Stimulated activated CD8-positive, alpha-beta memory T cell treated with anti-CD3 and anti-CD28 coated beads, Interleukin-7, amount 100 ng/mL, for 1 hour (primary cell): ENCODE results near the gene MCAT.
"Not testable (repeated sequence)": the region's sequence is repeated elsewhere in the genome, so short reads cannot be mapped to it uniquely, and the experiment has no call there.

Source experiments
- DNase-seq, 2 donors: peaks; one replicate each; pipeline ENCODE4 v3.0.0-alpha.2; 2020; ENCODE audit warnings: low read depth in 2 of 2

Gene MCAT

DNA sequence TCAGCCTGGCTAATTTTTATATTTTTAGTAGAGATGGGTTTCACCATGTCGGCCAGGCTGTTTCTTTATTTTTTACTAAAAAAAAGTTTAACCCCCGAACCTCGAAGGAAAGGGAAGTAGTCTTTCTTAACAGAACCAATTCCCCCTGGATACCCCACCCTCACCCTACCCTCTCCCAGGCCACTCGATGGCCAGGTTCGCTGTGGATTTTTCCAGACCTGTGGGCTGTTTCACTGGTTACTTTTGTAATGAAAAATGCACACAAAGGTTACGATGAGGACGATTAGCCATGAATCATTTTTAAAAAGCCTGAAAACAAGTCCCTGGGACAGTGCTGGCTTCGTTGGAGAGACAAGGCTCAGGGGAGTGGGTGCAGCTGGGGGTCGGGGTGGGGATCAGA, 10.7 kb upstream of the MCAT start:
- no peak for DNase-seq

DNA sequence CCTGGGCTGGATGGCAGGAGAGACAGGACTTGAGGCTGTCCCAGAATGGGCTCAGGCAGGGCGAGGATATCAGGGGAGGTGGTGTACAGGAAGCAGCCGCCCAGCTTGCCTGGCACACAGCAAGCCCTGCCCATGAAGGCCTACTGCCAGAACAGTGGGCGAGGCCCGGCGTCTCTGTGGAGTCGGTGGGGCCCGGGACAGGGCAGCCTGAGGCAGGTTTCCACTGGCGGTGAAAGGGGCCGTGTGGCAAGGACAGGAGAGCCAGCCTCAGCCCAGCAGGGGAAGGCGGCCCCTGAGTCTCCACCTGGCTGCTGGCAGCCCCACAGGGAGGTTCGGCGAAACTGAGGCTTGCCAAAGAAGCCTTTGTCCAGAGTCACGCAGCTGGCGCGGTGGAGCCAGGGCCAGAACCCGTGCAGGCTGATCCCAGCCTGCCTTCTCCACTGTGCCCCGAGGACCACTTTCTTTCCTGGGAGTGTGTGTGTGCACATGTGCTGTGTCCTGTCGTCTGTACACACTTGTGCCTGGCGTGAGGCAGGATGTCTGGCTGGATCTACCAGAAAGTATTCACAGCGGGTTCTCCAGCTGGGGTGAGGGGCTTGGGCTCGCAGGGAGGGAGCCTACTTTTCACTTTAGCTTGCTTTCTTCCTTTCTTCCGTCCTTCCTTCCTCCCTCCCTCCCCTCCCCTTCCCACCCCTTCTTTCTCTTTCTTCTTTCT, 9.3 kb upstream of the MCAT start:
- DNase-seq, result peak in 1 of 2 donors; percentile 34

DNA sequence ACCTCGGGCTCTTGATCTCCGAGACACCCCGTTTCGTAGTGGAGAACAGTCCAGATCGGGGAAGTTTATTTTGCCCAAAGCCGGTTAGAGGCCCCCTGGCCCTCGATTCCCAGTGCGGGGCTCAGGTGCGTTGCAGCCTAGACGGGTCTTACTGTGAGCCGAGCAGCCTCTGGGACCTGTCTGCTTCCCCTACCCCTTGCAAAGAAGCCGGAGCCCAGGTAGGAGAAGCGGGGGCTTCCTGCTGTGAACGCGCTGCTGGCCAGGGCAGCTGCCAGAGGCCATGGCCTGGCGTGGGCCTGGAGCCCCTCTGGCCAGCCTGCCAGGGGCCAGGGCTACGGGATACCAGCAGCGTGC, 8.8 kb upstream of the MCAT start:
- no peak for DNase-seq

DNA sequence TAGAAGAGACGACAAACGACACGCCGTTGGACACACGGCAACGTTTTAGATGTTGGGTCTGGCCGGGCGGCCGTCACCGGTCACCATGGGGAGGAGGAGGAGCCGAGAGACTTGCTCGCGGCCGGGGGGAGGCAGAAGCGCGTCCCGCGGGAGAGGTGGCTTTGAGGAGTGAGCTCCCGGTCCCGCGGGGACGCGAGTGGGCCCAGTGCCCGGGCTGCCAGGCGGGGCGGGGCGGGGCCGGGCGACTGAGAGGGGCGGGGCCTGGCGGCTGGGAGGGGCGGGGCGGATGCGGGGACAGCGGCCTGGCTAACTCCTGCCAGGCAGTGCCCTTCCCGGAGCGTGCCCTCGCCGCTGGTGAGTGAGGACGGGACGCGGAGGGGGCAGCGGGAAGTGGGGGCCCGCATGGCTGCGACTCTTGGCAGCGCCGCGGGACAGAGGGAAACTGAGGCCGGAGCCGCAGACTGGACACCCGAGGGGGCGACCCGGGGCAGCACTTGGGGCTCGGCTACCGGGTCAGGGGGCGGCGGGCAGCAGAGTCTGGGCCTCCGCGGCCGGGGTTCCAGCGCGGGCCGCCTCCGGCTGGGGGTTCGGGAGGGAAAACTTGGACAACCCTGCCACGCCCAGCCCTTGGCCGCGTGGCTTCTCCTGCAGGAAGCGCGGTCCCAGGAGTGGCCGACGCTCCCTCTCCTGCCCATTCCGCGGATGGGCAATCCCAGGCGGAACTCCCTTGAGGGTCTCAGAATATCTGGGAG, 8.2 kb upstream of the MCAT start, which contains the start of gene TSPO:
TSPO (plus strand) TSS at position 309 of the 752 bp plus-strand sequence. CDS start 7,680 bp downstream, outside the sequence.
- DNase-seq, result peak; percentile 34 to 51

DNA sequence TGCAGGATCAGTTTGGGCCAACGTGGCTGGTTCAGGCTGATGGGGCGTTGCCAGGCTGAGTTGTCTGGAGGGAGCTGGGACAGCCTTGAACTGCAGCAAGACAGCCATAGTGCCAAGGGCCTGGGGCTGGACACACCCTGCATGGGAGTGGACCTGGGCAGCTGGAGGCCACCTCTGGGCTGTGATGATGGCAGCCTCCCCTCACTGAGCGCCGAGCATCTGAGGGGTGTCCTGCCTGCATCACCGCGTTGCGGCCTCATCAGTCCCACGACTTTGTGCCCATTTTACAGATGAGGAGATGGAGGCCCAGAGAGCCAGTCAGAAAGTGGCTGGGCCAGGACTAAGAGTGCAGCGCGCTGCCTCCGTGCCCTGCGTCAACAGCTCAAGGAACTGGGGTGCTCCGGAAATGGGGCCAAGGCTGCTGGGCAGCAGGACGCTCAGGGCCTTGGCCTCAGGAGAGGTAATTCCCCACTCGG, 7.6 kb upstream of the MCAT start:
- DNase-seq, result no peak

DNA sequence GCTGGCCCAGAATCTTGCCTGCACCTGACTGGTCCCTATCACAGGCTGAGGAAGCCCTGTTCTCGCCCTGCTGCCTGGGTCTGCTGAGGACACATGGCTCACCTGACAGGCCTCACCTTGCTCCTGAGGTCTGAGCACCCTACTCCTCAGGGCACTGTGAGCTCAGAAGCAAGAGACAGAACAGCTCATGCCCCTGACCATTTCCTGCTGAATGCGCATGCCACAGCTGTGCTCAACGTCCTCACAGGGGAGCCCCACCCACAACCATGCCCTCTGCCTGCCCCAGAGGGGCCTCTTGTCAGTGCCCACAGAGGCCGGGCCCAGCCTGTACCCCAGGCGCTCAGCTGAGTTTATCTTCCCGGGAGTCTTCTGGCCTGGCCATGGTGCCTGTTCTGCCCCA, 5.4 kb upstream of the MCAT start:
- DNase-seq, result no peak

DNA sequence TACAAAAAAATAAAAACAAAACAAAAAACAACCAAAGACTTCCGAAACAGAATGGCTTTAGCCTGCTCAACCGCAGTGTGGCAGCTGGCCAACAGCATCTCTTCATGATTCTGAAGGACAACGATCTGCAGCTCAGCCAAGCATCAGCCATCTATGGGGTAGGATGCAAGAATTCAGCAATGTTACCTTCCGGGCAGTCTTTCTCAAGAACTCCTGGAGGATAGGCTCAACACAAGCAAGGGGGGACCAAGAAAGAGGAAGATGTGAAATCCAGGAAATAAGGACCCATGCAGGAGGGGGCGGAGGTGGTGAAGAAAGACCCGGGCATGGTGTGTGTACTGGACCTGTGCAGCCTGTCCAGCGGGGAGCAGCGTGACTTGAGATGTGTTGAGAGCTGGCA, 4.6 kb upstream of the MCAT start:
- no peak for DNase-seq

DNA sequence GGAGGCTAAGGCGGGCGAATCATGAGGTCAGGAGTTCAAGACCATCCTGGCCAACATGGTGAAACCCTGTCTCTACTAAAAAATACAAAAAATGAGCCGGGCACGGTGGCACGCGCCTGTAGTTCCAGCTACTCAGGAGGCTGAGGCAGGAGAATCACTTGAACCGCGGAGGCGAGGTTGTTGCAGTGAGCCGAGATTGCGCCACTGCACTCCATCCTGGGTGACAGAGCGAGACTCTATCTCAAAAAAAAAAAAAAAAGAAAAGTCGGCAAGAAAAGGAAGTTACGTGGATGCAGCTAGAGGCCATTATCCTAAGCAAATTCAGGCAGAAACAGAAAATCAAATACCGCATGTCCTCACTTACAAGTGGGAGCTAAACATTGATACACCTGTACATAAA, 3.1 kb upstream of the MCAT start:
- DNase-seq, result not testable (repeated sequence)

DNA sequence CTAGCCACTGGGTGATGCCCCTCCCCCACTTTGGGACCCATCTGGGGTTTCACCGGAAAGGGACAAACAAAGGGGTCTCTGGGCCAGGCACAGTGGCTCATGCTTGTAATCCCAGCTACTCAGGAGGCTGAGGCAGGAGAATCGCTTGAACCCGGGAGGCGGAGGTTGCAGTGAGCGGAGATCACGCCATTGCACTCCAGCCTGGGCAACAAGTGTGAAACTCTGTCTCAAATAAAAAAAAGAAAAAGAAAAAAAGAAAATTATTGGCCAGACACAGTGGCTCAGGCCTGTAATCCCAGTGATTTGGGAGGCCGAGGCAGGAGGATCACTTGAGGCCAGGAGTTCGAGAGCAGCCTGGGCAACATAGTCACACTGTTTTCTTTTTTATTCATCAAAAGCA, 2.2 kb upstream of the MCAT start:
- not testable (repeated sequence) for DNase-seq

DNA sequence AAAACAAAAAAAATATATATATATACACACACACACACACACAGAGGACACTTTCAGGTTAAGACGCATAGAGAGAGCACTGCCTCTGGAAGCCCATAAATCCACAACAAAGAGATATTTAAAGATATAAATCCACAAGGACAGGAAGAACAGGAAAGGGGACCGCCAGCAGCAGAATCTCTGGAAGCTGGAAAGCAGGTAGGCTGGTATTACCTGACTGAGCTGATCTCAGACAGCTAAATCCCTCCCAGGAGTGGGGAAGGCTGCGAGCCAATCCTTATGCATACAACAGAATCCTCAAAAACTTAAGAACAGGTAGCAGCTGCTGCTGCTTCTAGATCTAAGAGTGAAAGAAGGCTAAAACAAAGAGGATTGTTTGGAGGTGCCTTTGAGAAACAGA, 1.8 kb upstream of the MCAT start:
- no peak for DNase-seq

DNA sequence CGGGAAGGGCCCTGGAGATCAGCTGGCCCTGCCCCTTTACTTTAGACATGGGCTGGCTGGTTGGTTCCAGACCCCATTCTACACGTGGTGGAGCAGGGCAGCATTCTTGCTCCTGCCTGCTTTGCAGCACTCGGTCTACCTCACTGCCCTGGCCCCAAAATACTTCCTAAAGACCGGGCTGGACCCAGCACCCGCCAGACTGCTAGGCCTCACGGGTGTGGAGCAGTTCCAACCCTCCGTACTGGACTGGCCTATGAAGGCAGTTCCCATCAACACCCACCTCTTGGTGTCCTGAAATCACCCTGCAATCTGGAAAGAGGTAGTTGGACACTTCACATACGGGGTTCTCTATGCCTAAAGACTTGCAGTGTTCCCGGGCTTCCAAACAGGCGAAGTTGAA, 6.4 kb downstream of the MCAT start:
- DNase-seq, result no peak

DNA sequence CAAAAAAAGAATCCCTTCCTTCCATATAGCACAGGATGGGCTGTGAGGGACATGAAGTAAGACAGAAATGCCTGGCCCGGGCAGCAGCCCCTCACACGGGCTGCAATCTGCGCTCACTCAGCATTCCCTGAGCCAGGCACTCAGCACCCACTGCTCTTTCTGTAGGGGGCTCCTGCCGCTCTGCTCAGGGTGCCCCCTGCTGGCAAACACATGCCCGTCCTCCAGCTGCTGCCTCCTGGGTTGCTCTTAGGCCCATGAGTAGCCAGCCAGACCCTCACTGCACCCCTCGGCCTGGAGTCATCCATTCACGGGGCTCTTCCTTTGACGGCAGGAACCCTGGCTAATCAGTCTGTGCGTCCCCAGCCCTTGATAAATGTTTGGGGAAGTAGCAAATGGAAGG, 6.9 kb downstream of the MCAT start:
- DNase-seq, result no peak

DNA sequence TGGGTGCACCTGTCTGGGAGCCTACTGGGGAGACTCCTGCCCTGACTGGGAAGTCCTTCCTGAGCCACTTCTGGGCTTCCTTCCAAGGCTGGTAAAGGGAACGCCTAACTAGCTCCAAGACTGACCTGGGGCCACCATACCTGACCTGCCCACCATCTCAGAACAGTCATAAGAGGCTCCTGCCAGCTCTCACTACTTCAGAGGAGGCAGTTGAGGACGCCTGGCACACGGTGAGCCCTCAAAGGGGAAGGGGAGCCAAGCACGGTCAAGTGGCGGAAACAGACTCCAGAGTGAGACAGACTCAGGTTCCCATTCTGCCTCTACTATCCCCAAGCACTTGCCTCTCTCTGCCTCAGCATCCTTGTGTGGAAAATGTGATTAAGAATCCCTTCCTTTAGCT, 7.6 kb downstream of the MCAT start:
- no peak for DNase-seq

DNA sequence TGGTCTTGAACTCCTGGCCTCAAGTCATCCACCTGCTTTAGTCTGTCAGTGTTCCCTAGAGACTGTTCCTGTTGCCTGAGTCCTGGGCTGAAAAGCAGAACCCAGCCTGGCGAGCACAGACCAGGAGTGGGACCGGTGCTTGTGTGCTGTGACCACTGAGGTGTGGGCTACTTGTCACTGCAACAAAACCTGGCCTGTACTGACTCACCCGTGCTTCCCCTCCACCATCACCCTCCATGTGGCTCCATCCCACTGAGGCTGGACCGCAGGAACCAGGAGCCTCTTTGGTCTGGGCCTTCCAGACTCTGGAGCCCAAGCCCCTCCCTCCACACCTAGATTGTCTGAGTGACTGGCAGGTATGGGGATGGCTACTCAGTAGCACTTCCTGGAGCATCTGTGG, 8.6 kb downstream of the MCAT start:
- DNase-seq, result no peak

DNA sequence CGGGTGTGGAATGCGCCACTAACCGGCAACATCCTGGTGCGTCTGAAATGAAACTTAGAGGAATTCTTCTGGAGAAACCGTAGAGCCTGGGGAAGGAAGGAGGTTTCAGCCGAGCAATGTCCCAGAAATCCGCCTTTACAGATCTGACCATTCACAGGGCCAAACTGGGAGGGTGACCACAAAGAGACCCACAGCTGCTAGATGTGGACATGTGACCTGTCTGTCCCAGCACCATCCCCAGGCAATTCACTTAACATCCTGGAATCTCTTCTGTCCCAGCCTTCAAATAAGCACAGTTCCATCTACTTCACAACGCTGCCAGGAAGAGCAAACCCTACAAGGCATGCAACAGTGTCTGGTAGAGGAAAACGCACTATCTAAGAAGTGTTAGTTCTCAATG, 9.8 kb downstream of the MCAT start:
- DNase-seq, result no peak

DNA sequence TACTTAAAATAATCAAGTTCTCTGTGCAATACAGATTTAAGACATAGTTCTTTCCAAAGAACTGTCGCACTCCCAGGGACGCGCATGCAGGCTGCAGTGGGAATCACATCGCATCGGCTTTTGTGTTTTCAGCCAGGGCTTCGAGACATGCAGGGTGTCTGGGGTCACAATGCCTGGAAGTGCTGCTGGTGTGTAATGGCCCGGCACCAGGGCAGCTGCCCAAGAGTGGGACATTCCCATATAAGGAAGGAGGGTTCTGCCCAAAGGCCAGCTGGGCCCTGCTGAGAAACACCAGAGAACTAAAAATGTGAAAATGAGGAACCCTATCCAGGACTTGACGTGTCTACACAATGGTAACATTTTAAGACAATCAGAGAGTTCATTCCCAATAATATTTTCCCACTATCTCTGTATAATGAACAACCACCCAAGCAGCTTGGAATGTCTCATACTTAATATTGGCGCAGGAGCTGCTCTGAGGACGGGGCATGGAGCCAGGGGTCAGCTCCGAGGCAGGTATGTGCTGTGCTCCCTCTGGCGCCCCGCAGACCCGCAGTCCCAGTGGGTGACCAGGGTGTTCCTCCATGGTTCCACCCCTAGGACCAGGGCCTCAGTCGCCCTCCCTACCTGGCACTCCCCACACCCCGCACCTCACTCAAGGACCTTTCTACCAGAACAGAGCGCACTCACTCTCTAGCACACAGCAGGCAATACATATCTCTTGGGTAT, 11.3 kb downstream of the MCAT start:
- no peak for DNase-seq

DNA sequence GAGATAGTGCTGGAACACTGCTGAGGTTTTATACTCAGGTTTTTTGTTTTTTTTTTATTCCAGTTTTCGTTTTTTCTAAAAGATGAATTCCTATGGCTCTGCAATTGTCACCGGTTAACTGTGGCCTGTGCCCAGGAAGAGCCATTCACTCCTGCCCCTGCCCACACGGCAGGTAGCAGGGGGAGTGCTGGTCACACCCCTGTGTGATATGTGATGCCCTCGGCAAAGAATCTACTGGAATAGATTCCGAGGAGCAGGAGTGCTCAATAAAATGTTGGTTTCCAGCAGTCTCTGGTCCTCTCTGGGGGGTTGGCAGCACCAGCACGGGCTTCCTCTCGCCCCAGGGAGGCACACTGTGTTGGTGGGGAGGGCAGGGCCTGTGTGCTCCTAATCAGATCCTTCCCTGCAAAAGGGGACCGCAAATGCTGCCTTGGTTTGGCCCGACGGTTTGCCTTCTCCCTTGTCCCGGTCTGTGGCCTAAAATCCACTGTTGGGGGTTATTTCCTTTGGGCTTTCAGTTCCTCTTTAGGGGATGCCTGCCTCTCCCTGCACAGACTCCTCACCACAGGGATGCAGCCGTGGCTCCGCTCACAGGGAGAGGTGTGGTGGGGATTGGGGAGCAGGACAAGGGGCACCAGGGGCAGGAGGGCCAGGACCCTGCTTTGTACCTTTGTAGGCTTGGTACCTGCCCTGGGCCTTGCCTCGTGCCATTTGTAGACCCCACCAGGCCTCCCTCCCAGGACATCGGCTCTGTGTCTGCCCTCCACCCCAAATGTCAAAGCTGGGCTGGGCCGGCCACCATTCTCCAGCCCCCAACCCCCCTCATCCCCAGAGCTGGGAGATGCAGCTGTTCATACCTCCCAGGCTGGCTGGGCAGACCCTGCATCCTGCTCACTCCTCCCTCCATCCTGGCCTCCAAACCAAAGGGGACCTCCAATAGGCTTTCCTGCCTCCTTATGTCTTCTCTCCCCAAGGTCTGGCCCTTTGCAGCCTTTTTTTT, 13.5 kb downstream of the MCAT start:
- no peak for DNase-seq

DNA sequence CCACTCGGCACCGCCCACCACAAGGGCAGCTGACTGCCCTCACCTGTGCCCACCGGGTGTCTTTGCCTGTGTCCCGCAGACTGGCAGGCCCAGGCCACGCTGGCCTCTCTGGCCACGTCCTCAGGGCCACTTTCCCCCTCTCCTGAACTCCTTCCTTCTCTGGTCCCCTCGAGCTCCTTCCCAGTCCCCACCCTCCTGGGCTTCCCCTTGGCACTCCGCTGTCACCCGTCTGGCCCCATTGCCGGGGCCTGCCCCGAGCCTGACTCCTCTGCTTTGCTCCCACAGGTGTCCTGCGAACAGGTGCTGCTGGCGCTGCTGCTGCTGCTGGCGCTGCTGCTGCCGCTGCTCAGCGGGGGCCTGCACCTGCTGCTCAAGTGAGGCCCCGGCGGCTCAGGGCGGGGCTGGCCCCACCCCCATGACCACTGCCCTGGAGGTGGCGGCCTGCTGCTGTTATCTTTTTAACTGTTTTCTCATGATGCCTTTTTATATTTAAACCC, 14.2 kb downstream of the MCAT start:
- no peak for DNase-seq

DNA sequence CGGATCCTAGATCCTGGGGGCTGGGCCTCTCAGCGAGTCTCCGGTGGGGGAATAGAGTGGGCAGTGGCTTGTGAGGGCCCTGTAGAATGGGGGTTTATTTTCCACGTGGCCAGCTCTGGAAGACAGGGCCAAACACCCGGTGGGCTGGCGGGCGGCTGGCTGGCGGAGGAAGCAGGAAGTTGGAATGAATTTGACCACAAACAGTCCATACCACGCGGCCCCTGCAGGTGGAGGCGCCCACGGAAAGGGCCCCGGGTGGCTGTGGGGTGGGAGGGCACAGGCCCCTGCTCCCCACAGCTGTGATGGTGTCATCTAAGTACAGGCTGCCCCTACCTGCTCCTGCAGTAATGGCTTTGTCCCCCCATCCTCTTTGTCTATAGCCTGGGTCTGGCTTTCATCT, 15.1 kb downstream of the MCAT start:
- no peak for DNase-seq

DNA sequence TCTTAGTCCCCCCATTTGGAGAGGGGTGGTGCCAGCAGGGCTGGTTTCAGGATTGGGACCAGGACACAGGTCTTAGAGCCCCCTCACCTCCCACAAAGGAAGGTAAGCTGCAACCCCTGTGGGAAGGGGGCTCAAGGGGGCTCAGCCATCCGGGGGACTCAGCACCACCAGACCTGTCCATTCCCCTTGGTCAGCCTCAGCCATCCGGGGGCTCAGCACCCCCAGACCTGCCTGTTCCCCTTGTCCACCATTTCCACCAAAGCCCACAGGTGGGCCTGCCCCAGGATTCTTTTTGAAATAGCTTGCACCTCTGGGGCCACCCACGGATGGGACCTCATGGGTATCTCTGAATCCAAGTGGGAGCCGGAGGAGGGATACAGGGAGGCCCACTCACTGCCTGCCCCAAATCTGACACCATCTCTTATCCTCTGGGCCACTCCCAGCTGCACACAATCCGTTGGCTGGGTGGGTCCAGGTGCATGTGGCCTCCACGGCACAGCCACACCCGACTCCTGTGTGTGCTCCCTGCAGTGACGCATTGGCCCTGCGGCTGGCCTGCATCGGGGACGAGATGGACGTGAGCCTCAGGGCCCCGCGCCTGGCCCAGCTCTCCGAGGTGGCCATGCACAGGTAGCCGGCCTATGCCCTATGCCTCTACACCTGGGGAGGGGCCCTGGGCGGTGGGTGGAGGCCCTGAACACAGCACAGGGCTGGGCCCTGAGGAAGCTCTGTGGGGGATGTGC, 15.9 kb downstream of the MCAT start:
- no peak for DNase-seq
